Limb (tissue), 2 donors: Measurements from ENCODE around the gene ARHGAP28.

Source experiments
- DNase-seq, 2 donors: peaks; one replicate each; pipeline ENCODE4 v3.0.0-alpha.2; 2016; ENCODE audit errors: extremely low spot score in 2 of 2

Gene ARHGAP28

GRCh38 chr18:6959110-6959509 is 229.6 kb downstream of the ARHGAP28 start:
- no peak for DNase-seq

- DNase-seq, result no peak
These were observed 230.6 kb downstream of the ARHGAP28 start for GRCh38 chr18:6960124-6960523.

GRCh38 chr18:6960656-6961055 is 231.1 kb downstream of the ARHGAP28 start:
- no peak for DNase-seq

- no peak for DNase-seq
These were observed 231.8 kb downstream of the ARHGAP28 start for GRCh38 chr18:6961331-6961730.

GRCh38 chr18:6962571-6963451 is 233.3 kb downstream of the ARHGAP28 start:
- no peak for DNase-seq

GRCh38 chr18:6963452-6964097 is 234.1 kb downstream of the ARHGAP28 start:
- no peak for DNase-seq
